Daoy (cell line): ENCODE measurements around the gene ARHGAP26. TPM values are rescaled to one million over a fixed set of nuclear protein-coding genes. Genes with fewer than 3 reads are reported as not detected.

Experiments
- DNase-seq: peaks from one replicate; pipeline ENCODE4 v3.0.0-alpha.2; 2015; ENCODE audit warnings: low read depth
- total RNA-seq: library from RNA; depleted of rRNA; stranded (reverse); fragments of >200 nt; shearing (Covaris generic); gene quantifications from 2 replicates; pipeline ENCODE4 v1.2.3, GENCODE V29; 2014

The ARHGAP26 gene
- total RNA-seq, 1 experiment from 2014 or later: 7.7 TPM

DNA sequence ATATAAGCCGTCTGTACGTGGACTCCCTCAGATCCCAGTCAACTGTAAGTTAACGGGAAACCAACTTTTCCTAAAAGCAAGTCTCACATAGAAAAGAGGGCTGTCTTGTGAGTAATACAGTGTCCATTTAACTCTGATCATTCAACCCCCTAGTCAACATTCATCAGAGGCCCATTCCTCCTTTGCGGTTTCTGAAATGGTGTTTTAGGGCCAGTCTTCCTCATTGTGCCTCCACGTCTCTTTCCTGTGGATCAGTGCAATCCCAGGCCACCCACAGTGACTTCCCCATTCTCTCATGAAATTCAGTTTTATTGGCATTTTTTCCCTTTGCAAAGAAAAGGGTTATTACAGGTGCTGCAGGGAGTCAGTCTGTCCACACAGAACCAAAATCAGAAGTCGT lies 371.5 kb downstream of the ARHGAP26 start:
- peak; percentile 78 for DNase-seq

DNA sequence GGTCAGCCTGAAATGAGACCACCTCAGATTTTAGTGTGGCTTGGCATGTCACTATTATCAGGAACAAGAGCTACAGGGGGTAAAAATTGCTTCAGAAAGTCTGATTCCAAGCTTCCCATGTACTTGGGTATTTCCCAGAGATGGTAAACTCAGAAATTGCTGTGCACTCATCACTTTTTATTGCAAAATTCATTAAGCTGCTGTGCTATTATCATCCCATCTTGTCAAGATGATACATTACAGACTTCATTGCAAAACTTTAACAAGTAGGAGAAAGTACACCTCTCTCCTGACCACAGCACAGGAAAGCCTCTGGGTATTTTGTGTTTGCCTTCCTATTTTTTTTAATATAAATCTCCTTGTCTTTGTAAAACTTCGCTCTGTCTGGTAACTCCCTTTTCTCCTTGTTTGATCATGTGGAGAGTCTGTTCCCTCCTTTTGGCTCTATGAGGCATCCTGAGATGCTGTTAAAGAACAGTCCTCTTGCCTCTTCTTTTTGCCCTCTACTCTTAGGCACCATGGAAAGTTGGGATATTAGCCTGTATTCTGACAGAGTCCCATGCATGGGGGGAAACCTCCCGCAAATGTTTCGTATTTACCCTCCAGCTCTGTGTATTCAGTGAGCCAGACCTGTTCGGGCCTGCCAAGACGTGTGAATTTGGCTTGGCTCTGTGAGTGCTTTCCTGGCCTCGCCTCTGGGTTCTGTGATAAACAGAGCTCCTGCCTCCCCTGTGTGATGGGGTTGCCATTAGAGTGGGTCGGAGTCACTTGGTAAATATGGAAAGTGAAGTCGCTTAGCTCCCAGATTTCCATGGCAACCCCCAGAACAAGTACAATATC lies 372.6 kb downstream of the ARHGAP26 start:
- peak; percentile 86 for DNase-seq

DNA sequence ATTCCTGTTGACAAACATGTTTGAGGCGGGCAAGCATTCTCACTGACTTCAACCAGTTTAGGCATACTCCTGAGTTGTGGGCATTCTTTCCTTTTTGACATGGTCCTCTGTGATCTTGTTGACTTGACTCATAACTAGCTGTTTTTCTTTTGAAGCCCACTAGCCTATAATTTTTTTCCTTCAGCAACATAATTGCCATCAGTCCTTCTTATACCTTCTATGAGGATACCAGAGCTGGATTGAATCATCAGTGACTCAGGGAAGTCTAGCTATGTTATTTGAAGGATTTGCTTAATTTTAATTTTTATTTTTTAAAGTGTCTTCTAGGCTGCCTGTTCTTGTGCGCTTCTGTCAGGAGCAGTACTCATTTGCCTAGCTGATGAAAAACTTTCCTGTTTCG lies 373.8 kb downstream of the ARHGAP26 start:
- peak; percentile 69 for DNase-seq

DNA sequence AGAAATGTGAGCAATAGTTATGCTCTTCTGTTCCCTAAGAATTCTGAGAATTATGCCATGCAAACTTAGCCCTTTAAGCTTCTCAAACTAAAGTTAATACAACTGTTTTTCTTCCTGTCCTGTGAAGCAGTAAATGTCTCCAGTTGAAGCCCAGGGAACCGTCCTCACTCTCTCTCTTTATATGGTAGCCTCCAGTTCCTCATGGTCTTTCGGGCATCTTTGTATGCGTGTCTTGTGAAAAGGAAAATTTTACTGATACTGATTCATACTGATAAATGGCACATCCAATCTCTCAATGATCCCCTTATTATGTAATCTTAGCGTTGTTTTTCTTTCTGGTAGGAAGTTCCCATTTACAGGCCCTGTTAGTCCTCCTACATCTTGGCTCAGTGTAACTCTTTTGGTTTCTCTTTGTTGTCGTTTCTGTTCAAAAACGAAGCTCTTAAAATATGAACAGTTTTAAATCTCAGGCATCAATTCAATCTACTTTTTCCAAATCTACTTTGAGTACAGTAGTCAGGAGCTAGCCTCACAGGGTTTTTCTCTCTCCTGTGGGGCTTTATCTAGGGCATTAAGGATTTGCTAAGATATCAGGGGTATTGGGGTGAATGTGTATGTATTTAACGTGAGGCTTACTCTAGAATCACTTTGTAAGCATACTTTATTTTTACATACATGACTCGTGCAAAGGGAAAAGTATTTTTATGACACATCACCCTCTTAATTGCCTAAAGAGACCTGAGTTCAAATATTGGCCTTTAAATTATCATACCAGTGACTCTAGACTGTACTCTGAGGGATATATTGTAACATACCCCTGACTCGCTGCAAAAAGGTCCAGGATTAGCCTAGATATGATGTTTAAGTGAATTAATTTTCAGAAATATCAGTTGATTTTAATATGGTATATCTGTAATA lies 375.3 kb downstream of the ARHGAP26 start:
- no peak for DNase-seq

DNA sequence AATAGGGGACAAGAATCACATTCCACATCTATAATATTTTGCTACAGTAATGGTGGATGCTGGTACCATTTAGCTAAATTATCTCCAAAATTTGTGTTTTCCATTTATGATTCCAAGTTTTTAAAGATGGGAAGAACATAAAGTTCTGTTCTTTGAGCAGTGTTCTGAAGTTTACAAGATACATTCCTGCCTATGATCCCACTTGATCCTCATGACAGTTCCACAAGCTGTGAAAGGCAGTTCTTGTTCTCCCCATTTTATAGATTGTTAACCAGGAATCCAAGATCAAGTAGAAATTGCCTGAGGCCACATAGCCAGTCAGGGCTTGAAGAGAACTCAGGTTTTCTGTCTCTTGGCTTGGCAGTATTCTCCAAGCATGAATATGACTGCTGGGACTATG lies 376.0 kb downstream of the ARHGAP26 start:
- DNase-seq: no peak

DNA sequence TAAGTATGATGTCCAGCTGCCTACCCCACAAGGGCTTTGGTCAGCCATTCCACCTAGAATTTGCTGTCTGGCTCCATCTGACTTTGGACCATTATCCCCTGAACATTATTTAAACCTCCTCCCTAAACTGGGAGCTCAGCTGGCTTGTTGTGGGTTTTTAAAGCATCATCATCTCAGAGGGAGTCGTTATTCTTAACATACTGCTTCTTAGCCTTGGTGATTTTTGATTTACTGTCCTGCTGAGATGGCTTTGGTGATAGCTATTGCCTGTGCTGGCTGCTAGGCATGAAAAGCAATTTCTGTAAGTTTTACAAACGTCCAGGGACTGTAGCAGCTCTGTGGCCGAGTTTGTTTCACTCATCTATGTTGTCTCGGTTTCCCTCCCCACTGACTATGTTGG lies 377.2 kb downstream of the ARHGAP26 start:
- DNase-seq: no peak

DNA sequence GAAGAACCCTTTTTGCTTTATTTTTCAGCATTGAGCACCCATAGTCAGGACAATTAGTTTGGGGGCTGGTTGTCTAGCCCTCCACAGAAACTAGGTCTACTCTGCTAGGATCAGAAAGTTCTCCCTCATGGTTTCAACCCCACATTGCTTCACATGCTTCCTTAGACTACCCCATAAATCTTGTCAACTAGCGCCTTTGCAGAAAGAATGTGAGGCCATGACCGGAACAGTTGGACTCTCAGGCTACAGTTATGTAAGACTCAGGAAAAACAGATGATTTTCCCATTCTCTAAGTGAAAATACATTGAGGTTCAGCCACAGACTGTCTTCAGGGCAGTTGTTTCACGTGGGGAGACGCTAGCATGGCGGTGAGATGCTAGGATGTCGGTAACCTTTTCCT lies 377.7 kb downstream of the ARHGAP26 start:
- no peak for DNase-seq

DNA sequence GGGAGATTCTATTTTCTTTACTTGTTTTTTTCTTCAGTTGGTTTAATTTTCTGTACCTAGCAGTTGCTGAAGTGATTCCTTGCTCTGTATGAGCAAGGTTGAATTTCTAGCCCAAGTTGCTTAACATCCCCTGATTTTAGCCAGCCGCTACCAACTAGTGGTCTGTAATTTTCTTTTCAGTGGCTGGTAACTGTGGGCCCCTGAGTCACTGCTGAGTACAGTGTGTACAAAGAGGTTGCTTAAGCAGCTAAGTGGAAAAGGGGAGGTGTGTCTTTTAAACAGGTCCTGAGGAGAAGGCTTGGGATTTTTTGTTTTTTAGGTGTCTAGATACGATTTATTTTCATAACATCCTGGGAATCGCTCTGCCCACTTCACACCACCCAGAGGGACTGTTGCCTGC lies 378.6 kb downstream of the ARHGAP26 start:
- peak; percentile 57 for DNase-seq

GRCh38 chr5:143149759-143150158 lies 379.6 kb downstream of the ARHGAP26 start:
- DNase-seq: no peak

- DNase-seq: no peak
Observed at GRCh38 chr5:143151056-143151700, 381.0 kb downstream of the ARHGAP26 start.

GRCh38 chr5:143152445-143152844 lies 382.3 kb downstream of the ARHGAP26 start:
- DNase-seq: no peak

DNA sequence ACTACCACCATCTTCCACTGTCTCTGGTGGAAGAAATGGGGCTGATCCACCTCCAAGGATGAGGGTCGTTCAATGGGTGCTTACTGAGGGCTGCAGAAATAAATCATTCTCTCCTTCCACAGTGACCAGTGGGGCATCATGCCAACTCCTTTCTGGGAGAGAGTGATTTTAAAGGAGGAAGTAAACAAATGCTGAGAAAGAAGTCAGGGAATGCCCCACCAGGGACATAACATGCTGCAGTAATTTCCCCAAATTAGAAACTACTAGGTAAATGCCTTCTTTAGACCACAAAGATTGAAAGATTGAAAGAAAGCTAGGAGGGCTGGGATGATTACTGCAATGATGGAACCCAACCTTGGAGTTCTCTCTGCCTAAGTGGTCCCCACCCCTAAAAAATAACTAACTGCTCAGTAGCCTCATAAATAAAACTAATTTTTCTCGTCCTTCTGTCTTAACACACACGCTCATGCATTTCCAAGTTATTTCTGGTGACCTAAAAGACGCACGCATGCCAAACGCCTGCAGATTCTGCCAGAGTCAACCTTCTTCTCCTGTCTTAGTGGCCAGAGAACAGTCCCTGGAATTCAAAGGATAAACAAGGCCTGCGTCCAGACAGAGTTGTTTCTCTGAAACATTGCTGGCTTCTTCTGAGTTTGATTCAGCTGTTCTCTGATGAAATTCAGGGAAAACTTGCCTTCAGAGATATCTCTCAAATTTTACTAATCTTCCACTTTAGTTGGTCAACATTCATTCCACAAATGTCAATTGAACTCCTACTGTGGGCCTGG lies 383.3 kb downstream of the ARHGAP26 start:
- no peak for DNase-seq

DNA sequence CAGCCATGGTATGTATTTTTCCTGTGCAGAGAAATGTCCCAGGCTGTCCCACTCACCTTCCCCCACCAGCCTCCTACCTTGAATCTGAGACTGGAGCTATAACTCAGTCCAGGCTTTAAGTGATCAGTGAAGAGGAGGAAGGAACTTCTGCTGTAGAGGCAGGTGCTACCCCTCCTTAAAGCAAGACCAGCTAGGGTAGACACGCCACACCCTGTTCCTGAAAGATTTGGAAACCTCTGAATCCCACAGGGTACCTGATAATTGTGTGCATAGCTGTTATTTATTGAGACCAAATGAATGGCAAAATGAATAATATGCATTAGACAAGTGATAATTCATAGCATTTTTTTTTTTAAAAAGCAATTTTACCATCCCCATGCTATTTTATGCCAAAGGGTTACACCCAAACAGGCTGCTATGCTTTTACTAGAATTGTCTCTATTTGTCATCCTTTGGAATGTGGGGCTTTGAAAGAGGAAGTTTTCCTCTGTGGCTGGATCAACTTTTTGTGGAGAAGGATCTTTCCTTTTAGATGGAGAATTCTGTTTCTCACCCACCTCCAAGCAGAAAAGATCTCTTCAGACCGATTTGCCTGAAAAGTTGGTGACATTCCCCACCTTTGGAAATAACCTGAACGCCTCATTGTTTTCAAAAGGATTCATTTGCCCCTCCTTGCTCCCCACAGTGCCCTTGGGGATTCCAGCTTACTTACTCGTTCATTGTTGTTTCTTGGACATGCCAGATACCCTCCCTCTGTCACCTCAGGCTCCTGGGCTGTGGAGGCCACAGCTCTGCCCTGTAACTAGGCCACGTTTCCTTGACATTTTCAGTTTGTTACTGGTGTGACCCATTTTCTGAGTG lies 384.6 kb downstream of the ARHGAP26 start:
- peak; percentile 57 for DNase-seq

DNA sequence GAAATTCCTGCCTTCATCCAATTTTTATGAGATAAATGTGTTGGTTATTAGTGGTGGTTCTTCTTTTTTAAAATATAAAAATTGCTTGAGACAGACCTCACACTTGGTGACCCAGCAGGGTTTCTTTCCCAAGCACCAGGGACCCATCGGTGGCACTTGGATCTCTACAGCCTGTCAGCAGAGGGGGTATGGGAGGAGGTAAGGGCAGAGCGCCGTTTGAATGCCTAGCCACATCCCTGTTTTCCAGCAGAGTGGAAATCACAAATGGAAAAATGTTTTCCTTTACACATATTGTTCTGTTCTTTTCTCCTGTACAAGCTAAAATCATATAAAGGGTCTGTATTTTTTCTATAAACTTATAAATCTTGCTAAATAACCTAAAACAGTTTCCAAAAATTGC lies 385.3 kb downstream of the ARHGAP26 start:
- DNase-seq: no peak

DNA sequence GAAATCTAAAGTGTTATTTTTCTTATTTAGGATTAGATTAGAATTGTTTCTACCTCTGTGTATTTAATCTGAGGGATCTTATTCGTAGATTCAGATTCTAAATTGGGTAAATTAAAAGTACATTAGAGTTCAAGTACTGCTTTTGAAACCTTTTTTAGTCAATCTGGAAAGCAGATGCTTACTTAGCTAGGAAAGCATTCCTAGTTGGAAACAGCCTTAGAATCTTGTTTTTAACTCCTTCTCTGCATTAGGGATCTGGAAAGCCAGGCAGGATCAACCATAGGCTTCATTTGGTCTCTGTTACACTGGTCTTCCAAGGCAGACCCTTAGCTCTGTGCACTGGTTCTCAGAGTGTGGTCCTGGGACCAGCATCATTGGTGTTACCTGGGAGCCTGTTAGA lies 385.9 kb downstream of the ARHGAP26 start:
- DNase-seq: no peak

DNA sequence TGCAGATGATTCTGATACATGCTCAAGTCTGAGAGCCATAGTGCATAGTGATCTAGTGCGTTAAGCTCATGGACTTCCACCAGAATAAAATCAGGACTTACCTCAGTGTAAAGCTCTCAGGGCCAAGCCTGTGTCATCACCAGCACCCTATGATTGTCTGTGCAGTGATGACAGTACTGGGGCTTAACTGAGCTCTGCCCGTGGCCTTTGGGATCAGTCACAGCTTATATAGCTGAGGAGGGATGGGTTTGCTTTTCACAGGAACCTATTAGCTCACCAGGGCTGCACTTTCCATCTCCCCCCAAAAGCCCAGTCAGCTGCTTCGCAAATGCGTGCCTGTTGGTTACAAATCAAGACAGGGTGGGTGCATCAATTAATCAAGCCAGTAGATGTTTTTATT lies 386.4 kb downstream of the ARHGAP26 start:
- no peak for DNase-seq

GRCh38 chr5:143159031-143159430 lies 388.9 kb downstream of the ARHGAP26 start:
- no peak for DNase-seq

GRCh38 chr5:143161885-143162540 lies 391.8 kb downstream of the ARHGAP26 start:
- DNase-seq: no peak

DNA sequence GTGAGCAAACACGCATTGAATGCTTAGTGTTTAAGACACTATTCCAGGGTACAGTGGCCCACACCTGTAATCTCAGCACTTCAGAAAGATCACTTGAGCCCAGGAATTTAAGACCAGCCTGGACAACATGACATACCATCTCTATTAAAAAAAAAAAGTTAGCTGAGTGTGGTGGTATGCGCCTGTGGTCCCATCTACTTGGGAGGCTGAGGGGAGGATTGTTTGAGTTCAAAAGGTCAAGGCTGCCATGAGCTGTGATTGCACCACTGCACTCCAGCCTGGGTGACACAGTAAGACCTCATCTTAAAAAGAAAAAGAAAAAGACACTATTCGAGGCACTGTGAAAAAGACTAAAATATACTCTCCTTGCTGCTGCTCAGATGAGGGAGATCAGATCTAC lies 392.6 kb downstream of the ARHGAP26 start:
- DNase-seq: no peak

GRCh38 chr5:143164557-143164956 lies 394.4 kb downstream of the ARHGAP26 start:
- no peak for DNase-seq
